Measurements from ENCODE around the gene PCDH10. TPM values are rescaled to one million over a fixed set of nuclear protein-coding genes. Genes with fewer than 3 reads are reported as not detected.

The PCDH10 gene
- total RNA-seq, 4 donors from 2014 or later, result 0.37 to 0.39 TPM; not detected in 2

DNA sequence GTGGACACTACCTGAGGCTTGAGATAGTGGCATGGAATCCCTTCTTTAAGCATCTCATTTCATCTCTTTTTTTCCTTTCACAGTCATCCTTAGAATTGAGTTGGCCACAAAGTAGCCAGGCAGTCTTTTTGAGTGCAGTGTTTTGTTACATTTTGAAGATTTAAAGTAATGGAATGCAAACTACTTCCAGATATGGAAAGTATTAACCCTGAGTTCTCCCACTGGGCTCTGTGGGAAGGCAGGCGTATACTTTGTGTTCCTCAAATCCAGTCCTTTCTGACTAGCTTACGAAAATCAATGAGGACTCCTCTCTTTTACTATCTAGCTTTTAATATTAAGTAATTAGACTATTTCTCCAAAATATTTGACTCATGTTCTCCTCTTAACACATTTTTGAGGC lies 29.9 kb downstream of the PCDH10 start:
- TF ChIP-seq, protein P1, sequence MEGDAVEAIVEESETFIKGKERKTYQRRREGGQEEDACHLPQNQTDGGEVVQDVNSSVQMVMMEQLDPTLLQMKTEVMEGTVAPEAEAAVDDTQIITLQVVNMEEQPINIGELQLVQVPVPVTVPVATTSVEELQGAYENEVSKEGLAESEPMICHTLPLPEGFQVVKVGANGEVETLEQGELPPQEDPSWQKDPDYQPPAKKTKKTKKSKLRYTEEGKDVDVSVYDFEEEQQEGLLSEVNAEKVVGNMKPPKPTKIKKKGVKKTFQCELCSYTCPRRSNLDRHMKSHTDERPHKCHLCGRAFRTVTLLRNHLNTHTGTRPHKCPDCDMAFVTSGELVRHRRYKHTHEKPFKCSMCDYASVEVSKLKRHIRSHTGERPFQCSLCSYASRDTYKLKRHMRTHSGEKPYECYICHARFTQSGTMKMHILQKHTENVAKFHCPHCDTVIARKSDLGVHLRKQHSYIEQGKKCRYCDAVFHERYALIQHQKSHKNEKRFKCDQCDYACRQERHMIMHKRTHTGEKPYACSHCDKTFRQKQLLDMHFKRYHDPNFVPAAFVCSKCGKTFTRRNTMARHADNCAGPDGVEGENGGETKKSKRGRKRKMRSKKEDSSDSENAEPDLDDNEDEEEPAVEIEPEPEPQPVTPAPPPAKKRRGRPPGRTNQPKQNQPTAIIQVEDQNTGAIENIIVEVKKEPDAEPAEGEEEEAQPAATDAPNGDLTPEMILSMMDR (IDR thresholded peaks at IDR 0.05), result no peak
- no peak for TF ChIP-seq POLR2A (IDR thresholded peaks at IDR 0.05)
- 75 to 94% methylated on average over 2 of the region's 2 CpGs for WGBS, 2 donors
- no peak for DNase-seq (ENCODE audit: low spot score in 2 of 2)
- H3K4me3 ChIP-seq (ENCODE audit: low read depth, poor library complexity, severe bottlenecking), result no peak overlapping the region
- intact Hi-C loops (cut with DNase I; ENCODE audit: low total_unique reads), result no loop called here

DNA sequence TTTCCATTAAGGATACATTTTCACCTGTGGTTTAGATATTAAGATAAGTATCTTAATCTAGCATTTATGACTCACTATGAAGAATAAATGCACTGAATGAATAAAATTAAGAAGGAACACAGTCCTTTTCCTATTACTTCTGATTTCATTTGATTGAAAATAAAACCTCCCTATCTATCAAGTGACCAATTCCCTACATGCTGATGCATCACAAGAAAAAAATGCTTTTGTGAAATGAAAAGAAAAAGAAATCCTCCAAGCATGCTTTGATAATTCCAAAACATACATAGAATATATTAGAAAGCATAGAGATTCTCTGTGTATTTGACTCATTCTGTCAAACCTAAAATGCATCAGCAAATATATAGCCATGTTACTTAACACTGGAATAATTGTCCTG lies 37.1 kb downstream of the PCDH10 start:
- TF ChIP-seq POLR2A (IDR thresholded peaks at IDR 0.05), result no peak
- TF ChIP-seq, protein P1 (IDR thresholded peaks at IDR 0.05), result no peak
- no peak overlapping the region for H3K4me3 ChIP-seq (ENCODE audit: low read depth, poor library complexity, severe bottlenecking)
- intact Hi-C loops (cut with DNase I; ENCODE audit: low total_unique reads), result no loop called here
- DNase-seq (ENCODE audit: low spot score in 2 of 2), result no peak

DNA sequence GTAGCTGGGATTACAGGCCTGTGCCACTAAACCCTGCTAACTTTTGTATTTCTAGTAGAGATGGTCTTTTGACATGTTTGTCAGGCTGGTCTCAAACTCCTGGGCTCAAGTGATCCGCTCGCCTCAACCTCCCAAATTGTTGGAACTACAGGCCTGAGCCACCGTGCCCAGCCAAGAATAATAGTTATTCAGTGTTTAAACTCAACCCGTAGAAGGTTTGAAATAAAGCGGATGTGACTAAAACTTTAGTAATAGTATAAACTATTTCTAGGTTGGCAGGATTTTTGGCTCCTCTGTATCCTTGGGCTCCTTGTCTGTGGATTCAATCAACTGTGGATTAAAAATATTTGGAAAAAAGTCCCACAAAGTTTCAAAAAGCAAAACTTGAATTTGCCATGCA lies 37.8 kb downstream of the PCDH10 start:
- DNase-seq (ENCODE audit: low spot score in 2 of 2), result no peak
- no peak overlapping the region for H3K4me3 ChIP-seq (ENCODE audit: low read depth, poor library complexity, severe bottlenecking)
- intact Hi-C loops (cut with DNase I; ENCODE audit: low total_unique reads), result no loop called here
- WGBS, 2 donors, result 94 to 96% methylated on average over 5 of the region's 5 CpGs
- TF ChIP-seq POLR2A (IDR thresholded peaks at IDR 0.05), result no peak
- TF ChIP-seq, protein P1 (IDR thresholded peaks at IDR 0.05), result no peak

DNA sequence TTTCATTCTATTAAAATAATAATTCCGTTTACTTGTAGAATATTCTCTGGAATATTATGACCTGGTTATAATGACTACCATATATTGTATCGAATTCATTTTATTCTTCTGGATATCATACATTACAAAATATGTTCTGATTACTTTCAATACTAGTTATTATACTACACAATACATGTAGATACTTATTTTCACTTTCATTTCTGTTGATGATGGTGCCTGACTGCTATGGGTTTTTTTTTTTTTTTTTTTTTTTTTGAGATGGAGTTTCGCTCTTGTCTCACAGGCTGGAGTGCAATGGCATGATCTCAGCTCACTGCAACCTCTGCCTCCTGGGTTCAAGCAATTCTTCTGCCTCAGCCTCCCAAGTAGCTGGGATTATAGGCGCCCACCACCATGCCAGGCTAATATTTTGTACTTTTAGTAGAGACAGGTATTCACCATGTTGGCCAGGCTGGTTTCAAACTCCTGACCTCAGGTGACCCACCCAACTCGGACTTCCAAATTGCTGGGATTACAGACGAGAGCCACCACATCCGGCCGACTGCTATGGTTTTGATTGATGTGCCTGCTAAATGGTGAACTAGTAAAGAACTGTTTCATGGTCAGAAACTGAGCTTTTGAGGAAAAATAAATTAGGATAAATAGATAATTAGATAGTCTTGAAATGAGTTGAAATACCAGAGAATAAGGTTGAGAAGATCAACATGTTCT lies 39.5 kb downstream of the PCDH10 start:
- WGBS, 2 donors, result 82 to 87% methylated on average over 8 of the region's 8 CpGs
- no peak for TF ChIP-seq POLR2A (IDR thresholded peaks at IDR 0.05)
- TF ChIP-seq, protein P1 (IDR thresholded peaks at IDR 0.05), result no peak
- no peak overlapping the region for H3K4me3 ChIP-seq (ENCODE audit: low read depth, poor library complexity, severe bottlenecking)
- DNase-seq (ENCODE audit: low spot score in 2 of 2), result no peak
- intact Hi-C loops (cut with DNase I; ENCODE audit: low total_unique reads), result no loop called here

DNA sequence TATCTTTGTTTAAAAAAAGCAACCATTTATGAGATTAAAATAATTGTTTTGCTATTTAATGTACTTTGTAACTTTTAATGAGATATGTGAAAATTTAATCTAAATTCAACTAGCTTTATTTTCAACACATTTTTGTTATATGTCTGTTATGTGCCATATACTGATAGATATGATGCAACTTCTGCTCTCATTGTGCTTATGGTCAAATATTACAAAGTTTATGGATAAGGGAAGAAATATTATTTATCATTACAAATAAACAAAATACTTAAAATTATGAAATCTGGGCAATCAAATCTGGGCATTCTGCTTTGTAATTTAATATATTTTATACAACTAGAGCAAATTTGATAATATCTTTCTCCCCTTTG lies 40.0 kb downstream of the PCDH10 start:
- no peak for TF ChIP-seq POLR2A (IDR thresholded peaks at IDR 0.05)
- TF ChIP-seq, protein P1 (IDR thresholded peaks at IDR 0.05), result no peak
- no peak overlapping the region for H3K4me3 ChIP-seq (ENCODE audit: low read depth, poor library complexity, severe bottlenecking)
- DNase-seq (ENCODE audit: low spot score in 2 of 2), result no peak
- intact Hi-C loops (cut with DNase I; ENCODE audit: low total_unique reads), result no loop called here

DNA sequence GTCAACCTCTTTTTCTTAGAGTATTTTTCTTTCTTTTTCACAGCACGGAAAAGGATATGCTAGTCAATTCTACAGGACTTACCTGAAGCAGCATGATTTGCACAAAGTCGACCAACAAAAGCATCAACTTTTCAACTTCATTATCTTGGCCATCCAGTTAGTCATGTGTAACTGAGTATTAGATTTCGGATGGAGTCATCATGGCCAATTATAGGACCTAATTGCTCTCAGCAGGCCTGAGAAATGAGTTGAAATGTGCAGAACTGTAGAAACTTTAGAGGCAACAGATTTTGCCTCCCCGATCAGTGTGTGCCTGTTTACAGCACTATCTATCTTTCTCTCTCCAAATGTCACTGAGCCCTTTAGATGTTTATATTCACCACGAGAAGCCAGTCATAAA lies 41.0 kb downstream of the PCDH10 start:
- no peak for TF ChIP-seq POLR2A (IDR thresholded peaks at IDR 0.05)
- TF ChIP-seq, protein P1 (IDR thresholded peaks at IDR 0.05), result no peak
- no peak for DNase-seq (ENCODE audit: low spot score in 2 of 2)
- intact Hi-C loops (cut with DNase I; ENCODE audit: low total_unique reads), result no loop called here
- WGBS, 2 donors, result 72 to 76% methylated on average over 5 of the region's 5 CpGs
- H3K4me3 ChIP-seq (ENCODE audit: low read depth, poor library complexity, severe bottlenecking), result no peak overlapping the region
